ENCODE measurements around the gene HMGXB4. TPM values are rescaled to one million over a fixed set of nuclear protein-coding genes. Genes with fewer than 3 reads are reported as not detected.

Gene HMGXB4
- total and polyA plus RNA-seq, 2 of the 8 experiments (the other 6 are each of a cell fraction or from before 2014, with no cell fraction given), result 20.9 to 41.3 TPM

DNA sequence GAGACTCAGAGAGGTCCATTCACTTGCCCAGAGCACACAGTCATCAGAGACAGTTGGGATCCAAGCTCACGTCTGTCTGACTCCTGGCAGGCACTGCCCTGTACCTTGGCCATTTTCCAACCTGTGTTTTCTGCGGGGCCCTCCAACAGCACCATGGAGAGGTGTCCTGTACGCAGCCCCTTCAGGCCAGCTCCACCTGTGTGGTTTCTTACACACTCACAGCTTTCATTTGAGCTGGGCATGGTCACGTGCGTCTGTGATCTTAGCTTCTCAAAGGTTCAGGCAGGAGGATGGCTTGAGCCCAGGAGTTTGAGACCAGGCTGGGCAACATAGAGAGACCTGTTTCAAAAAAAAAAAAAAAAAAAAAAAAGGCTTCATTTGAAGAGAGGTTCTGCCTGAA lies 66.8 kb downstream of the HMGXB4 start:
- H3K79me2 ChIP-seq (ENCODE audit: control insufficient read depth in 1 of 2, insufficient read depth in 2 of 2, low read length in 2 of 2), result no peaks in the 10 kb centered on the region
- H2BK12ac ChIP-seq (ENCODE audit: low read depth, low read length), result no peak overlapping the region
- peaks cover 5 to 13% (median 8%) of the 10 kb centered on the region in 4 experiments; a peak in 6 of 8 replicates for H3K36me3 ChIP-seq (ENCODE audit: control insufficient read depth in 2 of 4, insufficient read depth in 4 of 4, low read length in 3 of 4)
- no peak overlapping the region for H3K18ac ChIP-seq (ENCODE audit: extremely low read depth, low read length)
- H3K4me3 ChIP-seq (ENCODE audit: extremely low read depth in 1 of 4, insufficient read depth in 2 of 4, low read depth in 3 of 4, low read length in 4 of 4), result no peak overlapping the region
- WGBS, 2 experiments (ENCODE audit: extremely low coverage in 1 of 2, insufficient coverage in 1 of 2, insufficient read length in 1 of 2, insufficient replicate concordance in 2 of 2, low coverage in 1 of 2, low lambda C conversion rate in 2 of 2, missing lambda C conversion rate in 1 of 2), result 86% methylated on average over 5 of the region's 5 CpGs; no CpG with 5 or more reads in 1 of the 2 experiments
- no peak overlapping the region for H4K5ac ChIP-seq (ENCODE audit: insufficient read length, low read depth, low read length)
- no peak overlapping the region for H4K8ac ChIP-seq (ENCODE audit: extremely low read depth, insufficient read depth, low read length)
- H2AFZ ChIP-seq (ENCODE audit: low read length), result no peak overlapping the region
- no peaks in the 10 kb centered on the region for H3K23me2 ChIP-seq (ENCODE audit: low read depth, low read length)
- H3K79me1 ChIP-seq (ENCODE audit: low read depth, low read length), result no peaks in the 10 kb centered on the region; the same call in none of the 2 replicates
- peaks cover 3% of the 10 kb centered on the region in 2 experiments for H4K20me1 ChIP-seq (replicated peaks in 1 of 2; ENCODE audit: control insufficient read depth in 1 of 2, insufficient read depth in 2 of 2, low read length in 2 of 2)
- H2BK120ac ChIP-seq (replicated peaks; ENCODE audit: low read depth, low read length), result no peak overlapping the region
- H2BK20ac ChIP-seq (ENCODE audit: low read length), result no peak overlapping the region
- no peaks in the 10 kb centered on the region for H3K4me1 ChIP-seq (replicated peaks in 1 of 4; ENCODE audit: control insufficient read depth in 3 of 4, insufficient read depth in 4 of 4, low read length in 3 of 4)
- no peak overlapping the region for H3K4ac ChIP-seq (replicated peaks; ENCODE audit: insufficient read length, low read depth, low read length)
- ChIA-PET POLR2A (ENCODE audit: partially characterized antibody) (interaction anchor here (0.9 kb wide), 1 partner anchor 9 kb away, joined by 3 read pairs; no protein-coding TSS in a partner anchor), CTCF (ENCODE audit: partially characterized antibody) (interaction anchor here (0.8 kb wide), 1 partner anchor 13 kb away, joined by 3 read pairs; no protein-coding TSS in a partner anchor)
- TF ChIP-seq JUN (IDR thresholded peaks at IDR 0.05; ENCODE audit: low read depth, low read length), result no peak
- no peak for TF ChIP-seq SRF (IDR thresholded peaks at IDR 0.05; ENCODE audit: low read depth, low read length)
- no peak for TF ChIP-seq FOSL1 (IDR thresholded peaks at IDR 0.05; ENCODE audit: insufficient read depth, low read depth, low read length)
- TF ChIP-seq TBP (IDR thresholded peaks at IDR 0.05; ENCODE audit: low read depth, low read length), result no peak
- TF ChIP-seq CBX5 (IDR thresholded peaks at IDR 0.05; ENCODE audit: low read depth, low read length), result no peak
- no peak for TF ChIP-seq CREB1 (IDR thresholded peaks at IDR 0.05)
- TF ChIP-seq YY1 (IDR thresholded peaks at IDR 0.05; ENCODE audit: low read depth, low read length), result no peak
- no peak for TF ChIP-seq SUZ12 (IDR thresholded peaks at IDR 0.05; ENCODE audit: low read length)
- no peak for TF ChIP-seq SP2 (IDR thresholded peaks at IDR 0.05; ENCODE audit: low read length)
- TF ChIP-seq TCF12 (IDR thresholded peaks at IDR 0.05; ENCODE audit: low read depth, low read length), result no peak
- no peak for TF ChIP-seq MAFK (IDR thresholded peaks at IDR 0.05; ENCODE audit: low read depth, low read length)
- TF ChIP-seq TAF1 (IDR thresholded peaks at IDR 0.05; ENCODE audit: low read depth, low read length), result no peak
- TF ChIP-seq, protein P1, sequence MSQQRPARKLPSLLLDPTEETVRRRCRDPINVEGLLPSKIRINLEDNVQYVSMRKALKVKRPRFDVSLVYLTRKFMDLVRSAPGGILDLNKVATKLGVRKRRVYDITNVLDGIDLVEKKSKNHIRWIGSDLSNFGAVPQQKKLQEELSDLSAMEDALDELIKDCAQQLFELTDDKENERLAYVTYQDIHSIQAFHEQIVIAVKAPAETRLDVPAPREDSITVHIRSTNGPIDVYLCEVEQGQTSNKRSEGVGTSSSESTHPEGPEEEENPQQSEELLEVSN (IDR thresholded peaks at IDR 0.05), result no peak
- FAIRE-seq (no peak), DNase-seq (ENCODE audit: low read depth in 1 of 2, low spot score in 2 of 2) (no peak)
- no peak overlapping the region for H3K4me2 ChIP-seq (ENCODE audit: insufficient read depth in 1 of 2, low read depth in 2 of 2, low read length in 2 of 2)
- no peak overlapping the region for H3K27ac ChIP-seq (ENCODE audit: low read depth, low read length)
- H3K9ac ChIP-seq (replicated peaks in 1 of 4; ENCODE audit: extremely low read depth in 1 of 4, low read depth in 3 of 4, low read length in 3 of 4), result no peak overlapping the region
- no peaks in the 10 kb centered on the region for H3K27me3 ChIP-seq (replicated peaks in 1 of 4; ENCODE audit: control insufficient read depth in 3 of 4, extremely low read depth in 1 of 4, insufficient read depth in 3 of 4, low read length in 3 of 4)
- no peak overlapping the region for H4K91ac ChIP-seq (replicated peaks; ENCODE audit: insufficient read length, low read length)
- no peak overlapping the region for H3K14ac ChIP-seq (ENCODE audit: insufficient read length)
- no peaks in the 10 kb centered on the region for H3K9me3 ChIP-seq (ENCODE audit: insufficient read depth in 2 of 2, low read depth in 1 of 2, low read length in 1 of 2)
- H3K56ac ChIP-seq (replicated peaks; ENCODE audit: insufficient read length, low read depth, low read length), result no peak overlapping the region
- H2AK5ac ChIP-seq (ENCODE audit: low read depth, low read length), result no peak overlapping the region
- no peak overlapping the region for H2BK15ac ChIP-seq (ENCODE audit: low read length)
- no peak overlapping the region for H3K23ac ChIP-seq (ENCODE audit: insufficient read length)
- H2BK5ac ChIP-seq (ENCODE audit: low read depth, low read length), result no peak overlapping the region

Measured in H1 (cell line).